Measurements from ENCODE around the gene LITAF.

GRCh38 chr16:11497851-11498289 is 88.8 kb downstream of the LITAF start:
- TF ChIP-seq EP300 (IDR thresholded peaks at IDR 0.05; ENCODE audit: low read depth) = no peak
- TF ChIP-seq CTCF (IDR thresholded peaks at IDR 0.05) = no peak
